K562 (cell line): ENCODE results near the gene FUT2. TPM values are rescaled to one million over a fixed set of nuclear protein-coding genes. Genes with fewer than 3 reads are reported as not detected.

Source experiments
- BHLHE40 ChIP-seq: IDR thresholded peaks from 2 replicates; pipeline ENCODE4 v1.6.1; 2011; ENCODE audit warnings: low read length, improper control_type of control experiment
- BRCA1 ChIP-seq, 2 experiments: fragments of 450-650 bp in 1 of 2; sonication (generic) in 1 of 2; formaldehyde crosslinking in 1 of 2; IDR thresholded peaks; 2 replicates each; pipeline versions ENCODE4 v1.5.0 to v1.6.1; 2017 to 2020; ENCODE audit warnings: mild to moderate bottlenecking in 1 of 2, missing genetic modification reagents in 1 of 2
- FOXK2 ChIP-seq, 2 experiments: fragments of 450-650 bp; IDR thresholded peaks in 1 of 2; conservative IDR thresholded peaks in 1 of 2; 2 replicates each; pipeline ENCODE4 v1.6.1; 2016; ENCODE audit warnings: low read depth in 2 of 2, mild to moderate bottlenecking in 1 of 2
- GTF2E2 ChIP-seq: fragments of 200-800 bp; sonication (Bioruptor generic); IDR thresholded peaks from 2 replicates; pipeline ENCODE4 v1.6.1; 2016; ENCODE audit warnings: missing genetic modification characterization, missing compliant biosample characterization
- HDGF ChIP-seq: fragments of 450-650 bp; IDR thresholded peaks from 2 replicates; pipeline ENCODE4 v1.6.1; 2016
- HMG20B ChIP-seq: fragments of 250-450 bp; sonication (Bioruptor Pico); IDR thresholded peaks from 2 replicates; pipeline ENCODE4 v1.5.0; 2021; ENCODE audit warnings: mild to moderate bottlenecking
- HNRNPK ChIP-seq: fragments of 200-400 bp; formaldehyde crosslinking; IDR thresholded peaks from one replicate; pipeline ENCODE4 v1.6.1; 2018; ENCODE audit warnings: mild to moderate bottlenecking, low read depth, low read length; ENCODE audit not compliant: poor library complexity, severe bottlenecking
- HOXB6 ChIP-seq: fragments of 250-450 bp; sonication (Bioruptor Pico); IDR thresholded peaks from 2 replicates; pipeline ENCODE4 v1.5.1; 2022; ENCODE audit warnings: mild to moderate bottlenecking, borderline replicate concordance
- MEF2D ChIP-seq: conservative IDR thresholded peaks from 2 replicates; pipeline ENCODE4 v1.6.1; 2016; ENCODE audit warnings: low read depth, missing genetic modification characterization, missing compliant biosample characterization
- NFE2 ChIP-seq: IDR thresholded peaks from 2 replicates; pipeline ENCODE4 v1.6.1; 2014; ENCODE audit warnings: antibody characterized with exemption, low read depth
- NRF1 ChIP-seq, 2 experiments: fragments of 450-650 bp; IDR thresholded peaks in 1 of 2; conservative IDR thresholded peaks in 1 of 2; 2 replicates each; pipeline ENCODE4 v1.6.1; 2014; ENCODE audit warnings: mild to moderate bottlenecking in 2 of 2
- PCBP2 ChIP-seq: fragments of 200-400 bp; formaldehyde crosslinking; IDR thresholded peaks from 2 replicates; pipeline ENCODE4 v1.6.1; 2018; ENCODE audit warnings: low read length, low read depth, mild to moderate bottlenecking, moderate library complexity; ENCODE audit not compliant: poor library complexity, severe bottlenecking
- RB1 ChIP-seq: fragments of 450-650 bp; IDR thresholded peaks from 2 replicates; pipeline ENCODE4 v1.6.1; 2017; ENCODE audit warnings: low read depth, mild to moderate bottlenecking
- SMAD3 ChIP-seq: fragments of 450-650 bp; formaldehyde crosslinking; conservative IDR thresholded peaks from 2 replicates; pipeline ENCODE4 v1.4.0; 2020; ENCODE audit warnings: mild to moderate bottlenecking
- SREBF1 ChIP-seq: fragments of 150-350 bp; IDR thresholded peaks from 2 replicates; pipeline ENCODE4 v1.6.1; 2014; ENCODE audit warnings: antibody characterized with exemption, low read depth, low read length, borderline replicate concordance
- SREBF2 ChIP-seq: sonication (generic); formaldehyde crosslinking; IDR thresholded peaks from 2 replicates; pipeline ENCODE4 v1.4.0; 2020; ENCODE audit warnings: mild to moderate bottlenecking, missing genetic modification reagents
- TSC22D4 ChIP-seq: fragments of 450-650 bp; IDR thresholded peaks from 2 replicates; pipeline ENCODE4 v1.6.1; 2016; ENCODE audit warnings: missing genetic modification characterization, missing biosample characterization, control low read depth
- ZNF124 ChIP-seq: sonication (generic); formaldehyde crosslinking; IDR thresholded peaks from 2 replicates; pipeline ENCODE4 v1.8.1; 2022; ENCODE audit warnings: missing genetic modification reagents
- ZNF263 ChIP-seq: sonication (generic); formaldehyde crosslinking; IDR thresholded peaks from 2 replicates; pipeline ENCODE4 v1.8.0; 2022; ENCODE audit warnings: mild to moderate bottlenecking, missing genetic modification reagents, borderline replicate concordance
- polyA plus RNA-seq, 8 experiments: library from polyadenylated mRNA; depleted of rRNA in 4 of 8; stranded (reverse) in 5 of 8; unstranded in 3 of 8; fragments of >200 nt; fragmentation: Nextera tagmentation in 2 of 8; fragmentation: Illumina TruSeq in 1 of 8; extraction: Ambion mirVana in 2 of 8; extraction: Trizol in 1 of 8; gene quantifications; 2 replicates each; pipeline versions ENCODE4 v1.2.1 to v1.2.3, GENCODE V29; 2011 to 2014; ENCODE audit warnings: inconsistent platforms in 1 of 8, missing spikeins in 1 of 8
- total RNA-seq, 7 experiments: library from RNA; depleted of rRNA in 6 of 7; stranded (reverse); fragments of >200 nt in 6 of 7; fragmentation: Illumina TruSeq in 2 of 7; extraction: Trizol in 2 of 7; gene quantifications; 2 replicates each; pipeline versions ENCODE4 v1.2.1 to v1.2.3, GENCODE V29; 2011 to 2021; ENCODE audit warnings: low replicate concordance in 1 of 7
- TF ChIP-seq, protein P1 (sequence below): fragments of 250-450 bp; sonication (Bioruptor Pico); IDR thresholded peaks from 2 replicates; pipeline ENCODE4 v1.5.1; 2021; ENCODE audit warnings: mild to moderate bottlenecking
- TF ChIP-seq, protein P2 (sequence below): fragments of 250-450 bp; sonication (Bioruptor Pico); IDR thresholded peaks from 2 replicates; pipeline ENCODE4 v1.8.0; 2021; ENCODE audit warnings: moderate library complexity, mild to moderate bottlenecking, inconsistent platforms
- TF ChIP-seq, protein P3 (sequence below): fragments of 450-650 bp; formaldehyde crosslinking; IDR thresholded peaks from 2 replicates; pipeline ENCODE4 v1.4.0; 2020; ENCODE audit warnings: mild to moderate bottlenecking, mixed read lengths

The FUT2 gene
- total and polyA plus RNA-seq, 9 of the 15 experiments (the other 6 are each of a cell fraction or from before 2014, with no cell fraction given), result 0.03 to 0.04 TPM; not detected in 7

- TF ChIP-seq BHLHE40, result no peak
- no peak for TF ChIP-seq TSC22D4
- TF ChIP-seq, protein P1, sequence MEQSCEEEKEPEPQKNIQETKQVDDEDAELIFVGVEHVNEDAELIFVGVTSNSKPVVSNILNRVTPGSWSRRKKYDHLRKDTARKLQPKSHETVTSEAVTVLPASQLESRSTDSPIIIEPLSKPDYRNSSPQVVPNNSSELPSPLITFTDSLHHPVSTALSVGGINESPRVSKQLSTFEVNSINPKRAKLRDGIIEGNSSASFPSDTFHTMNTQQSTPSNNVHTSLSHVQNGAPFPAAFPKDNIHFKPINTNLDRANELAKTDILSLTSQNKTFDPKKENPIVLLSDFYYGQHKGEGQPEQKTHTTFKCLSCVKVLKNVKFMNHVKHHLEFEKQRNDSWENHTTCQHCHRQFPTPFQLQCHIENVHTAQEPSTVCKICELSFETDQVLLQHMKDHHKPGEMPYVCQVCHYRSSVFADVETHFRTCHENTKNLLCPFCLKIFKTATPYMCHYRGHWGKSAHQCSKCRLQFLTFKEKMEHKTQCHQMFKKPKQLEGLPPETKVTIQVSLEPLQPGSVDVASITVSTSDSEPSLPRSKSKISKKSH (CRISPR knock-in tag), result no peak
- TF ChIP-seq NRF1 (conservative IDR thresholded peaks at IDR 0.05 in 1 of 2, IDR thresholded peaks at IDR 0.05 in 1 of 2), result no peak
- no peak for TF ChIP-seq NFE2
- TF ChIP-seq BRCA1 (IDR thresholded peaks at IDR 0.05), result no peak
- TF ChIP-seq BRCA1 (CRISPR knock-in tag; IDR thresholded peaks at IDR 0.05), result no peak
- TF ChIP-seq, protein P2, sequence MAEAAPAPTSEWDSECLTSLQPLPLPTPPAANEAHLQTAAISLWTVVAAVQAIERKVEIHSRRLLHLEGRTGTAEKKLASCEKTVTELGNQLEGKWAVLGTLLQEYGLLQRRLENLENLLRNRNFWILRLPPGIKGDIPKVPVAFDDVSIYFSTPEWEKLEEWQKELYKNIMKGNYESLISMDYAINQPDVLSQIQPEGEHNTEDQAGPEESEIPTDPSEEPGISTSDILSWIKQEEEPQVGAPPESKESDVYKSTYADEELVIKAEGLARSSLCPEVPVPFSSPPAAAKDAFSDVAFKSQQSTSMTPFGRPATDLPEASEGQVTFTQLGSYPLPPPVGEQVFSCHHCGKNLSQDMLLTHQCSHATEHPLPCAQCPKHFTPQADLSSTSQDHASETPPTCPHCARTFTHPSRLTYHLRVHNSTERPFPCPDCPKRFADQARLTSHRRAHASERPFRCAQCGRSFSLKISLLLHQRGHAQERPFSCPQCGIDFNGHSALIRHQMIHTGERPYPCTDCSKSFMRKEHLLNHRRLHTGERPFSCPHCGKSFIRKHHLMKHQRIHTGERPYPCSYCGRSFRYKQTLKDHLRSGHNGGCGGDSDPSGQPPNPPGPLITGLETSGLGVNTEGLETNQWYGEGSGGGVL, result no peak
- TF ChIP-seq HMG20B (CRISPR knock-in tag), result no peak
- TF ChIP-seq MEF2D (tag), result peak; percentile 60
- no peak for TF ChIP-seq SREBF1
- TF ChIP-seq PCBP2, result no peak
- TF ChIP-seq GTF2E2 (tag), result no peak
- TF ChIP-seq, protein P3, sequence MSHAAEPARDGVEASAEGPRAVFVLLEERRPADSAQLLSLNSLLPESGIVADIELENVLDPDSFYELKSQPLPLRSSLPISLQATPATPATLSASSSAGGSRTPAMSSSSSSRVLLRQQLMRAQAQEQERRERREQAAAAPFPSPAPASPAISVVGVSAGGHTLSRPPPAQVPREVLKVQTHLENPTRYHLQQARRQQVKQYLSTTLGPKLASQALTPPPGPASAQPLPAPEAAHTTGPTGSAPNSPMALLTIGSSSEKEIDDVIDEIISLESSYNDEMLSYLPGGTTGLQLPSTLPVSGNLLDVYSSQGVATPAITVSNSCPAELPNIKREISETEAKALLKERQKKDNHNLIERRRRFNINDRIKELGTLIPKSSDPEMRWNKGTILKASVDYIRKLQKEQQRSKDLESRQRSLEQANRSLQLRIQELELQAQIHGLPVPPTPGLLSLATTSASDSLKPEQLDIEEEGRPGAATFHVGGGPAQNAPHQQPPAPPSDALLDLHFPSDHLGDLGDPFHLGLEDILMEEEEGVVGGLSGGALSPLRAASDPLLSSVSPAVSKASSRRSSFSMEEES, result no peak
- no peak for TF ChIP-seq SREBF2 (CRISPR knock-in tag)
- no peak for TF ChIP-seq RB1
- no peak for TF ChIP-seq HOXB6 (CRISPR knock-in tag)
- TF ChIP-seq HDGF, result no peak
- TF ChIP-seq ZNF124 (CRISPR knock-in tag), result no peak
- 0 out of 4 replicates have a peak, but pooled peaks of 1 of the 2 experiments have one; percentile 19 for TF ChIP-seq FOXK2 (conservative IDR thresholded peaks at IDR 0.05 in 1 of 2, IDR thresholded peaks at IDR 0.05 in 1 of 2; ENCODE audit: low read depth in 2 of 2)
- no peak for TF ChIP-seq HNRNPK
- no peak for TF ChIP-seq SMAD3 (CRISPR knock-in tag)
- no peak for TF ChIP-seq ZNF263 (CRISPR knock-in tag)
These were observed 47.6 kb upstream of the FUT2 start (continued) for GRCh38 chr19:48648134-48648533.
